Caki2 (cell line): ENCODE measurements around the gene KRTAP10-10. TPM values are rescaled to one million over a fixed set of nuclear protein-coding genes. Genes with fewer than 3 reads are reported as not detected.

Experiments
- total RNA-seq: library from RNA; depleted of rRNA; stranded (reverse); fragments of >200 nt; shearing (Covaris generic); gene quantifications from 2 replicates; pipeline ENCODE4 v1.2.3, GENCODE V29; 2014; ENCODE audit warnings: low replicate concordance; rRNA removed

Gene KRTAP10-10
- total RNA-seq, 1 experiment from 2014 or later: not detected

Other genes with a start within 250 kb of the KRTAP10-10 start
- not detected in 2 replicates for gene LRRC3, start 181.8 kb upstream of the KRTAP10-10 start, total RNA-seq
- gene KRTAP10-1, start 97.2 kb upstream of the KRTAP10-10 start, total RNA-seq: not detected in 2 replicates
- gene KRTAP10-2, start 85.9 kb upstream of the KRTAP10-10 start, total RNA-seq: not detected in 2 replicates
- gene KRTAP10-3, start 78.6 kb upstream of the KRTAP10-10 start, total RNA-seq: not detected in 2 replicates
- gene KRTAP10-4, start 63.6 kb upstream of the KRTAP10-10 start, total RNA-seq: not detected in 2 replicates
- gene KRTAP10-5, start 56.8 kb upstream of the KRTAP10-10 start, total RNA-seq: not detected in 2 replicates
- not detected in 2 replicates for gene KRTAP10-6, start 44.9 kb upstream of the KRTAP10-10 start, total RNA-seq
- not detected in 2 replicates for gene KRTAP10-7, start 36.8 kb upstream of the KRTAP10-10 start, total RNA-seq
- not detected in 2 replicates for gene KRTAP10-8, start 25.3 kb upstream of the KRTAP10-10 start, total RNA-seq
- not detected in 2 replicates for gene KRTAP10-9, start 10.3 kb upstream of the KRTAP10-10 start, total RNA-seq
- gene KRTAP10-11, start 9.1 kb downstream of the KRTAP10-10 start, total RNA-seq: not detected in 2 replicates
- gene KRTAP12-4, start 17.3 kb downstream of the KRTAP10-10 start, total RNA-seq: not detected in 2 replicates
- not detected in 2 replicates for gene KRTAP12-3, start 20.6 kb downstream of the KRTAP10-10 start, total RNA-seq
- gene KRTAP12-2, start 29.6 kb downstream of the KRTAP10-10 start, total RNA-seq: not detected in 2 replicates
- gene KRTAP12-1, start 44.8 kb downstream of the KRTAP10-10 start, total RNA-seq: not detected in 2 replicates
- not detected in 2 replicates for gene KRTAP10-12, start 59.8 kb downstream of the KRTAP10-10 start, total RNA-seq
- not detected in 2 replicates for gene TSPEAR, start 74.2 kb downstream of the KRTAP10-10 start, total RNA-seq
- 43.8 and 50.0 TPM in 2 replicates for gene UBE2G2, start 164.5 kb downstream of the KRTAP10-10 start, total RNA-seq
- 128 and 131 TPM in 2 replicates for gene SUMO3, start 180.7 kb downstream of the KRTAP10-10 start, total RNA-seq
- gene PTTG1IP, start 236.3 kb downstream of the KRTAP10-10 start, total RNA-seq: 423 and 427 TPM in 2 replicates